ENCODE measurements around the gene STX5.
"Not testable (repeated sequence)": the region's sequence is repeated elsewhere in the genome, so short reads cannot be mapped to it uniquely, and the experiment has no call there.

The STX5 gene

DNA sequence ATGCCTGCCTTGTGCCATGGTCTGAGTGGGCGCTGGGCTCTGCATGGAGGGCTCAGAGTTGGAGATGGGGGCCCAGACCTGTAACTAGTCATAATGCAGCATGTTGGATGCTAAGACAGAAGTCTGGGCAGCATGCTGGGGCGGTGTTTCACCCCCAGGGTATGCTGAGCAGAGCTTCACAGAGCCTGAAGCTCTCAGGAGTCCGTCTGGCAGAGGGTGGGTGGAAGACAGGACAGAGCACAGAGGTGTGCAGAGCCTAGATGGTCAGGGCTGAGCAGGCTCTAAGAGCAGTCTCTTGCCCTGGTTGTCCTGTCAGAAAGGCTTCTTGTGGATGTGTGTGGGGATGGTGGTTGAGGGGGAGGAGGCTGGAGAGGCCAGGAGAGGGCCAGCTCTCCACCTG is 53.4 kb downstream of the STX5 start:
- no peak for DNase-seq

DNA sequence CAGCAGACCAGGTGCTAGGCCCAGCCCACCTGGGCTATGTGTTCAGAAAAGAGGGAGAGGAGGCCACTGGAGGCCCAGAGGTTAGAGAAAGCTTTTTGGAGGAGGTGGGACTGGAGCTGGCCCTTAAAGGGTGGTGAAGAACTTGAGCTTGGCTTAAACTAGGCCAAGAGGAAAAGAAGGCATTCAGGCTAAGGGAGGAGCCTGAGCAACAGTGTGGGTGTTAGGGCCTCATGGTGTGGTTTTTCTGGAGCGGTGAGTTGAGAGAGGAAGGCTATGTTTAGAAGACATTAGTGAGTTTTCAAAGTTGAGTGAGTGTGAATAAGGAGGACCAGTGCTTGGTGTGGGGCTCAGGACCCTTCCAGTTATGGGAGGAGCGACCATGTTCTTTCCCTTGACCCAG is 54.5 kb downstream of the STX5 start:
- DNase-seq, result no peak

DNA sequence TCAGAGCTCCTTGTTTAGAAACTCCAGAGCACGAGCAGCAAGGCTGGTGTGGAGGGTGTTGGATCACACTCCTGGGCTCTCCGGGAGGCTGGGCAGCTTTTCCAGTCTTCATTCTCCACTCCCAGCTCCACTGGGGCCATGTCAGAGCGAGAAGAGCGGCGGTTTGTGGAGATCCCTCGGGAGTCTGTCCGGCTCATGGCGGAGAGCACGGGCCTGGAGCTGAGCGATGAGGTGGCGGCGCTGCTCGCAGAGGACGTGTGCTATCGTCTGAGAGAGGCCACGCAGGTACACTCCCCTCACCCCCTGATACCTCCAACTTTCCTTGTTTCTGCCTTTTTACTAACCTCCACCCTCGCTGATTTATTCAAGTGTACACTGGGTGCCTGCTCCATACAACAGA is 56.2 kb downstream of the STX5 start:
- DNase-seq, result no peak

DNA sequence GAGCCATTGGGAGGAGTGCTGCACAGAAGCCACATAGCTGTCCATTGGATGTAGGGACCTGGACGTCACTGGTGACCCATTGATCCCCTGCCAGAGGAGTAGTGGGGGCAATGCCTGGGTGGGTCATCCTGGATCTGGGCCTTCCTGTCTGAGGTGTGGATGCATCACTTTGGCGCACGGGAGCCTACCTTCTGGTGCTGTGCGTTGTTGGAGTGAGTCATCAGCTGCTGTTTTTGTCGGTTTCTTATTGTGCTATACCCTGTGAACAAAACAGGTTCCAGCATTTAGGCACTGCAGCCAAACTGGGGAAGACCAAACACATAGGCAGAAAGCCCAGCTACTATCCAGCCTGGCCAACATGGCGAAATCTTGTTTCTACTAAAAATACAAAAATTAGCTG is 57.4 kb downstream of the STX5 start:
- no peak for DNase-seq

DNA sequence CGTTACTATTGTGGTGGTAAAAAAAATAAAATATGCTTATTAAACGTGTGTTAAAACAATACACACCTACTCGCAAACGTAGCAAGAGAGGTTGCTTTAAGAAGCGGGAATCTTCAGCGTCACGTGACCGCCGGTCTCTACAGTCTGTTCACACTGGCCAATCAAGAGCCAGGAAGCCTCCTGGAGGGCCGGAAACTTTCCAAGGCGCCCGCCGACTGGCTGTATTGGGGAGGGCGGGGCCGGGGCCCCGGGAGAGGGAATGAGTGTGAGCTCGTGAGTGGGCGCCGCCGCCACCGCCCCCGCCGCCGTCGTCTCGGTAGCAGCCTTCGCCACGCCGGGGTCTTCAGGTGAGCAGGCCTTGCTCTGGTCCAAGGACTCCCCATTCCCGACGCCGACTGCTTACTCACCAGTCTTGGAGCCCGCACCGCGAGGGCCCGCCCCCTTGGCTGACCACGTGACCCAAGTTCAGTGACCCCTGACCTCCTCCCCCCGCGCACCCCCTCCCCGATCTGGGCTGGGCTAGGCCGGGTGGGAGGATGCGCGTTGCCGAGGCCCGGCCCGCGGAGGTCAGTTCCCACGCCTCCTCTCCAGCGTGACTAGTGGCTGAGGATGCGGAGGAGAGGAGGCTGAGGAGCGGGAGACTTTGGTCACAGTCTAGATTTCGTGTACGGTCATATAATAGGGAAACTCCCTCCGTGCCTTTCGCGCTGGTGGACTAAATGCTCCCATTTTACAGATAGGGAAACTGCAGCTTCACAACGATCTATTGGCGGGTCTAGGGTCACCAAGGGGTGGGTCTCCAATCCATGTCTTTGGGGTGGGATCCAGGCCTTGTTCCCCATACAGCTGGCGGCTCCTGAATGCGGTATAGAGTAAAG is 60.5 kb downstream of the STX5 start, which contains the start of gene TAF6L:
Gene TAF6L, plus strand, starts transcription at position 253 of the 878 bp plus-strand sequence. CDS start 4,388 bp downstream, outside the sequence.
- DNase-seq, result peak; percentile 98

DNA sequence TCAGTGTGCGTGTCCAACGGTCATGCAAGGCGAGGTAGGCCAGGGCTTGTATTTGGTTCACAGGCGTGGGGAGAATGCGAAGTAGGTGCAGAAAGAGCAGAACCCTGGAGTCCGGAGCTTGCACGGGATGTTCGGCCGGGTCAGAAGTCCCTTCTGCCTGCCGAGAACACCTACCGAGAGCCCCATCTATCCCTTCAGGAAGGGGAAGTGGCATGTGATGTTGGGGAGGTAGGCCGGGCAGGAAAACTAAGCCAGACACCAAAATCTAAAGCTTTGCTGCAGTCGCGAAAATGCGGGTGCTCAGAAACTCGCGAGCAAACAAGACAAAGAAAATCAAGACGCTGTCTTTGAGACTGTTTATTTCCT is 61.1 kb downstream of the STX5 start:
- peak; percentile 69 for DNase-seq

DNA sequence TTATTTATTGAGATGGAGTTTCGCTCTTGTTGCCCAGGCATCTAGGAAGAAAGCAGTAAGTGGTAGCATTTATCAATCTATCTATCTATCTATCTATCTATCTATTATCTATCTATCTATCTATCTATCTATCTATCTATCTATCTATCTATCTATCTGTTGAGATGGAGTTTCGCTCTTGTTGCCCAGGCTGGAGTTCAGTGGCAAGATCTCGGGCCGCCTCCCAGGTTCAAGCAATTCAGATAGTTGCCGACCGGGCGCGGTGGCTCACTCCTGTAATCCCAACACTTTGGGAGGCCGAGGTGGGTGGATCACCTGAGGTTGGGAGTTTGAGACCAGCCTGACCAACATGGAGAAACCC is 71.0 kb downstream of the STX5 start:
- DNase-seq, result not testable (repeated sequence)

DNA sequence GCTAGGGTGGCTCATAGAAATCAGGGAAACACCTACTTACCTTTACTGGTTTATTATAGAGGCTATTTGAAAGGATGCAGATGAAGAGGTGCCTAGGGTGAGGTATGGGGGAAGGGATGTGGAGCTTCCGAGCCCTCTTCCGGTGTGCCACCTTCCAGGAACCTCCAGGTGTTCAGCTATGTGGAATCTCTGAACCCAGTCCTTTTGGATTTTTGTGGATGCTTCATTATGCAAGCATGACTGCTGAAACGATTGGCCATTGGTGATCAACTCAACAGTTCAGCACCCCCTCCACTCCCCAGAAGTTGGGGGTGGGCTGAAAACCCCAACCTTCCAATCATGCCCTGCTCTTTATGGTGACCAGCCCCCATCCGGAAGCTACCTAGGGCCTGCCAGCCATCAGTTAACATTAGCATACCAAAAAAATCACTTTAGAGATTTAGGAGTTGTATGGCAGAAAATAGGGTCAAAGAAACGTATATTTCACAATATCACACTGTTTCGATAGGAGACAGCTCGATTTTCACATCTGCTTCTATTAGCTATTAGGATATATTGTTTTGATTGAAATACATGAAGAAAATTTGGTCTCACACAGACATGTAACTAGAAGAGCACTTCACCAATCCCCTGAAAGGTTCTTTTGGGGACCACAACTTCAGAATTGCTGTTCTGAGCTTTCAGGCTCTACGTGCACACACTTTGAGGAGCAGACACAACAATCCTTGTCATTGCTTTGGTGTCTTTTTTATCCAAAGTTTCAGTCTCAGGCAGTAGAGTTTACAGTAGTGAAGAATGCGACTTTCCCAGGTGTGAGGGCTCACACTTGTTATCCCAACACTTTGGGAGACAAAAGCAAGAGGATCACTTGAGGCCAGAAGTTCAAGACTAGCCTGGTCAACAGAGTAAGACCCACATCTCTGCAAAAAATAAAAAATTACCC is 73.7 kb downstream of the STX5 start:
- DNase-seq, result no peak

Data from hematopoietic multipotent progenitor cell treated with erythropoietin and hydrocortisone succinate and interleukin-3 and kit ligand, for 4 days (in vitro differentiated cells).